Natural killer cell (primary cell): Measurements from ENCODE around the gene YTHDF1. TPM values are rescaled to one million over a fixed set of nuclear protein-coding genes. Genes with fewer than 3 reads are reported as not detected.
"Not testable (repeated sequence)": the region's sequence is repeated elsewhere in the genome, so short reads cannot be mapped to it uniquely, and the experiment has no call there.

Experiments used
- ATAC-seq, 3 donors: fragments of 150-1000 bp in 2 of 3; fragments of 200-7000 bp in 1 of 3; cut with Tn5 transposase; 1 replicate in 1 of 3; 2 replicates in 2 of 3; pipeline ENCODE4 v1.10.0; 2021; ENCODE audit warnings: mild to moderate bottlenecking in 2 of 3, moderate library complexity in 2 of 3
- DNase-seq, 2 donors: peaks; one replicate each; pipeline versions ENCODE4 v3.0.0 to v3.0.0-alpha.2; 2013 to 2021; ENCODE audit warnings: mixed read lengths in 1 of 2
- H3K27ac ChIP-seq: one replicate; pipeline ENCODE4 v1.5.1; 2013; ENCODE audit warnings: mild to moderate bottlenecking, low read length
- H3K27me3 ChIP-seq: one replicate; pipeline ENCODE4 v1.6.1; 2013; ENCODE audit warnings: low read length; ENCODE audit not compliant: control insufficient read depth, insufficient read depth
- H3K36me3 ChIP-seq: one replicate; pipeline ENCODE4 v1.6.1; 2013; ENCODE audit warnings: low read length; ENCODE audit not compliant: control insufficient read depth, insufficient read depth
- H3K4me1 ChIP-seq: one replicate; pipeline ENCODE4 v1.6.1; 2013; ENCODE audit warnings: low read length; ENCODE audit not compliant: control insufficient read depth, insufficient read depth
- H3K4me3 ChIP-seq: one replicate; pipeline ENCODE4 v1.5.1; 2013; ENCODE audit warnings: low read length
- H3K9me3 ChIP-seq: one replicate; pipeline ENCODE4 v1.6.1; 2013; ENCODE audit warnings: low read length; ENCODE audit not compliant: control insufficient read depth, insufficient read depth
- H3K27ac Mint-ChIP-seq, 2 donors: one replicate each; pipeline ENCODE4 v1.8.0; 2022; ENCODE audit warnings: mild to moderate bottlenecking in 2 of 2, mixed read lengths in 2 of 2, moderate library complexity in 1 of 2
- H3K27me3 Mint-ChIP-seq, 2 donors: one replicate each; pipeline ENCODE4 v1.8.0; 2022; ENCODE audit warnings: low read depth in 2 of 2, mixed read lengths in 2 of 2
- H3K36me3 Mint-ChIP-seq: one replicate; pipeline ENCODE4 v1.8.0; 2022; ENCODE audit warnings: mixed read lengths
- H3K4me1 Mint-ChIP-seq, 2 donors: one replicate each; pipeline ENCODE4 v1.8.0; 2022; ENCODE audit warnings: mixed read lengths in 2 of 2
- H3K4me3 Mint-ChIP-seq: one replicate; pipeline ENCODE4 v1.8.0; 2022; ENCODE audit warnings: mild to moderate bottlenecking, moderate library complexity, mixed read lengths
- H3K9me3 Mint-ChIP-seq, 2 donors: one replicate each; pipeline ENCODE4 v1.8.0; 2022; ENCODE audit warnings: mixed read lengths in 2 of 2
- WGBS: methylation state at CpG from one replicate; pipeline ENCODE4 v1.1.7; 2013; ENCODE audit warnings: missing lambda C conversion rate; ENCODE audit not compliant: insufficient coverage; 5-methylcytosine and 5-hydroxymethylcytosine counted together
- intact Hi-C: fragments of 100-400 bp; cut with micrococcal nuclease; formaldehyde crosslinking; loops from one replicate; pipeline ENCODE4 v1.14.2; 2022
- total RNA-seq, 4 donors: library from RNA; stranded (reverse); fragments of 120-200 nt in 1 of 4; gene quantifications; one replicate each; pipeline versions ENCODE4 v1.2.3 to v1.2.4, GENCODE V29; 2013 to 2022
- TF ChIP-seq, protein P1 (sequence below): fragments of 200-600 bp; IDR thresholded peaks from one replicate; pipeline ENCODE4 v1.8.0; 2022; ENCODE audit warnings: antibody characterized with exemption

The YTHDF1 gene
- total RNA-seq, 3 donors from 2014 or later (not counting 1 experiment from before 2014, with no cell fraction given): 39.1 to 43.1 (median 41.0) TPM

DNA sequence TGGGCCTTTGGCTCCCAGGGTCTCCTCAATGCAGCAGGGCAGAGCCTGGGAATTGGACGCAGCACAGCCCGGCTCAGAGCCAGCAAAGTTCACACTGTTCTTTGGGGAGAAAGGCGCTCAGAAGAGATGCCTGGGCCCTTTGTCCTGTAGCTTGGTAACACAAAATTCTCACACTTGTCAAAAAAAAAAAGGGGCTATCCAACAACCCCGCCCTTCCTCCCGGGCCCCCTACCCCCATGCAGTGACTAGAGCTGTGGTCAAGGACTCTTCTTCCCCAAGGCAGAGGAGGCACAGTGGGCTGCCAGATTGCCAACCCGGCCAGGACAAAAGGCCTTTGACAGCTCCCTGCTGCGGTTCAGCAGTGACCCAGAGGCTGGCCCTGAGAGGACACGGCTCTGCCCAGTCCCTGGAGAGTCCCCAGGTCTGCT is 36.4 kb upstream of the YTHDF1 start:
- H3K4me1 Mint-ChIP-seq: no peaks in the 10 kb centered on the region
- H3K4me1 ChIP-seq: peaks cover 4% of the 10 kb centered on the region
- no peak overlapping the region for H3K4me3 Mint-ChIP-seq
- intact Hi-C loops: no loop called here
- no peak overlapping the region for H3K27ac Mint-ChIP-seq
- no peak overlapping the region for H3K27ac ChIP-seq
- DNase-seq (no peak), ATAC-seq (no peak)
- no peaks in the 10 kb centered on the region for H3K9me3 Mint-ChIP-seq
- no peak overlapping the region for H3K4me3 ChIP-seq
- TF ChIP-seq, protein P1, sequence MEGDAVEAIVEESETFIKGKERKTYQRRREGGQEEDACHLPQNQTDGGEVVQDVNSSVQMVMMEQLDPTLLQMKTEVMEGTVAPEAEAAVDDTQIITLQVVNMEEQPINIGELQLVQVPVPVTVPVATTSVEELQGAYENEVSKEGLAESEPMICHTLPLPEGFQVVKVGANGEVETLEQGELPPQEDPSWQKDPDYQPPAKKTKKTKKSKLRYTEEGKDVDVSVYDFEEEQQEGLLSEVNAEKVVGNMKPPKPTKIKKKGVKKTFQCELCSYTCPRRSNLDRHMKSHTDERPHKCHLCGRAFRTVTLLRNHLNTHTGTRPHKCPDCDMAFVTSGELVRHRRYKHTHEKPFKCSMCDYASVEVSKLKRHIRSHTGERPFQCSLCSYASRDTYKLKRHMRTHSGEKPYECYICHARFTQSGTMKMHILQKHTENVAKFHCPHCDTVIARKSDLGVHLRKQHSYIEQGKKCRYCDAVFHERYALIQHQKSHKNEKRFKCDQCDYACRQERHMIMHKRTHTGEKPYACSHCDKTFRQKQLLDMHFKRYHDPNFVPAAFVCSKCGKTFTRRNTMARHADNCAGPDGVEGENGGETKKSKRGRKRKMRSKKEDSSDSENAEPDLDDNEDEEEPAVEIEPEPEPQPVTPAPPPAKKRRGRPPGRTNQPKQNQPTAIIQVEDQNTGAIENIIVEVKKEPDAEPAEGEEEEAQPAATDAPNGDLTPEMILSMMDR: no peak
- 75% methylated on average over 8 of the region's 8 CpGs for WGBS
- no peaks in the 10 kb centered on the region for H3K9me3 ChIP-seq
- H3K36me3 ChIP-seq: no peaks in the 10 kb centered on the region
- H3K27me3 ChIP-seq: peaks cover 20% of the 10 kb centered on the region
- H3K27me3 Mint-ChIP-seq: peaks cover 37 to 39% of the 10 kb centered on the region in 2 donors
- H3K36me3 Mint-ChIP-seq: no peaks in the 10 kb centered on the region

DNA sequence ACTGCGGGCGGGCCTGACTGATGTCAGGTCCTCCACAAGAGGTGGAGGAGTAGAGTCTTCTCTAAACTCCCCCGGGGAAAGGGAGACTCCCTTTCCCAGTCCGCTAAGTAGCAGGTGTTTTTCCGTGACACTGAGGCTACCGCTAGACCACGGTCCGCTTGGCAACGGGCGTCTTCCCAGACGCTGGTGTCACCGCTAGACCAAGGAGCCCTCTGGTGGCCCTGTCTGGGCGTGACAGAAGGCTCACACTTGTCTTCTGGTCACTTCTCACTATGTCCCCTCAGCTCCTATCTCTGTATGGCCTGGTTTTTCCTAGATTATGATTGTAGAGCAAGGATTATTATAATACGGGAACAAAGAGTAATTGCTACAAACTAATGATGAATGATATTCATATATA is 35.4 kb upstream of the YTHDF1 start:
- H3K27ac ChIP-seq, H3K36me3 ChIP-seq, H3K4me3 Mint-ChIP-seq, H3K36me3 Mint-ChIP-seq, H3K9me3 Mint-ChIP-seq, H3K9me3 ChIP-seq, H3K4me3 ChIP-seq, ATAC-seq, H3K27ac Mint-ChIP-seq, intact Hi-C loops, H3K4me1 Mint-ChIP-seq, DNase-seq, H3K4me1 ChIP-seq: not testable (repeated sequence)
- H3K27me3 Mint-ChIP-seq: peaks cover 31 to 34% of the 10 kb centered on the region in 2 donors
- peaks cover 20% of the 10 kb centered on the region for H3K27me3 ChIP-seq
- 22% methylated on average over 10 of the region's 14 CpGs for WGBS

DNA sequence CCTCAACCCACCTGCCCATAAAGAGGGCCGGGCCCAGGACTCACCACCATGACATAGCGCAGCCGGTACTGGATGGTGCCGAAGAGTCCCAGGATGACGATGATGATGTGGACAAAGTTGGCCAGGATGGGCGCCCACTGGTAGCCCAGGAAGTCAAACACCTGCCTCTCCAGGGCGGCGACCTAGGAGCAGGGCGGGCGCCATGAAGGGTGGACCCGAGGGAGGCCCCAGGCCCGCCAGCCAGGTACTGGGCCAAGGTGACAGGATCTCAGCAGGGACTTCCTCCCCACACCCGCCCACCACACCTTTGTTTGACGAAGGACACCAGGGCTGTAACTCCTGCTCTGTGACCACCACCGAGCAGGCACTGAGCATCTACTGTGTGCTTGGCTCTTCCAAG is 34.0 kb upstream of the YTHDF1 start:
- DNase-seq (no peak), ATAC-seq (no peak)
- Mint-ChIP-seq H3K4me1 (no peaks in the 10 kb centered on the region), H3K27me3 (peaks cover 19 to 29% of the 10 kb centered on the region in 2 donors), H3K9me3 (no peaks in the 10 kb centered on the region), H3K36me3 (no peaks in the 10 kb centered on the region), H3K4me3 (no peak overlapping the region), H3K27ac (no peak overlapping the region)
- Histone ChIP-seq H3K27ac (no peak overlapping the region), H3K4me1 (peaks cover 4% of the 10 kb centered on the region), H3K9me3 (no peaks in the 10 kb centered on the region), H3K36me3 (no peaks in the 10 kb centered on the region), H3K27me3 (peaks cover 14% of the 10 kb centered on the region), H3K4me3 (no peak overlapping the region)
- TF ChIP-seq, protein P1: no peak
- 93% methylated on average over 15 of the region's 15 CpGs for WGBS
- intact Hi-C loops: no loop called here

DNA sequence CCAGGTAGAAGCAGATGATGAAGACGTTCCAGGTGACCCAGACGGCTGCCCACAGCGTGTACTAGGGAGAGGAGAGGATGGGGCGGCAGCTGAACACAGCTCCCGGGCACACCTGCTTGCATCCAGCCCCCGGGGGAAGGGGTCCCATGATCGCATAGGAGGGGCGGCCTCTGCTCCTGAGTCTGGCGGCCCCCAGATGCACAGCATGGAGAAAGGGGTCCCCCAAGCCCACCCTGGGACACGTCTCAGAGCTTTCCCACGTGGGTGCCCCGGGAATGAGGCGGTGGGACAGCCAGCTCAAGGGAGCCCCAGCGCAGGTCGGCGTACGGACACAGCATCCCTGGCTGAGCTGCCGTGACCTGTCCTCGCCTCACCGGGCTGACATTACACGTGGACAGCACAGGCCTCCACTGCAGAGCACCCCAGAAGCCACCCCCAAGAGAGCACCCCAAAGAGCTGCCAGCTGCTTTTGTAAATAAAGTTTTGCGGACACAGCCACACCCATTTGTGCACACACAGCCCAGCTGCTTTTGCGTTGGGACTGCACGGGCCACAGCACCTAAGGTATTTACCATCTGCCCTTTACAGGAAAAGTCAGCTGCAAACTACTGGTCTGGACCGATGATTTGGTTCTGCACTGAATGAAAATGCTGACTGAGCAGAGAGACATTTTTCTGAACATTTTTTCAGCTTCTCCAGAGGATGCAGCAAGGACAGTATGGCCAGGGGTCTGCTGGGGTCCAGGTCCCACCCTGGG is 33.1 kb upstream of the YTHDF1 start:
- ATAC-seq: no peak
- DNase-seq: no peak
- Histone ChIP-seq H3K27me3 (peaks cover 11% of the 10 kb centered on the region), H3K4me1 (peaks cover 4% of the 10 kb centered on the region), H3K4me3 (no peak overlapping the region), H3K27ac (no peak overlapping the region), H3K36me3 (no peaks in the 10 kb centered on the region), H3K9me3 (no peaks in the 10 kb centered on the region)
- no peaks in the 10 kb centered on the region for H3K4me1 Mint-ChIP-seq
- H3K4me3 Mint-ChIP-seq: no peak overlapping the region
- H3K36me3 Mint-ChIP-seq: no peaks in the 10 kb centered on the region
- peaks cover 16 to 26% of the 10 kb centered on the region in 2 donors for H3K27me3 Mint-ChIP-seq
- TF ChIP-seq, protein P1: no peak
- intact Hi-C loops: no loop called here
- WGBS: 81% methylated on average over 25 of the region's 25 CpGs
- no peak overlapping the region for H3K27ac Mint-ChIP-seq
- H3K9me3 Mint-ChIP-seq: no peaks in the 10 kb centered on the region
